ENCODE data around the gene ZNF714. TPM values are rescaled to one million over a fixed set of nuclear protein-coding genes. Genes with fewer than 3 reads are reported as not detected.

ZNF714 gene
- total and polyA plus RNA-seq, 2 donors (not counting 1 experiment from before 2014, with no cell fraction given), result 5.6 to 6.9 TPM

DNA sequence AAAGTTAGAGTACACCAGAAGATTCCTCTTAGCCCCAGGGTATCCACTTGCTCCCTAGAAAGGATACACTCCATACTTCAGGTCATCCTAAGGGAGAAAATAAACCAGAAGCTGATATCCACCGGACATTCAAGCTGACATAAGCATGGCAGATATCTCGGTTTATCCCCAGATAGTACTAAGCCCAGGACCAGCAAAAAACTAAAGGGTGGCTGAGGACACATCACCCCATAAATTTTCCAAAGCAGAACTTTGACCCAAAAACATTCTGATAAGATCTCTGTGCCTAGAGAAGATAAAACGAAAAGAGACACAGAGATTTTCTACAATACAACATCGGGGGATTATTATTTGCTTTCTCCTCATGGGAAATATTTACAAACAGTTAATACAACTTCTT lies 45.9 kb downstream of the ZNF714 start:
- no peaks in the 10 kb centered on the region for H3K9me3 ChIP-seq (ENCODE audit: control insufficient read depth, insufficient read depth, low read depth, low read length)
- no peaks in the 10 kb centered on the region for H3K4me1 ChIP-seq (ENCODE audit: control insufficient read depth, extremely low read depth, insufficient read depth, low read length)
- no peak overlapping the region for H3K4me3 ChIP-seq (replicated peaks in 1 of 4; ENCODE audit: control extremely low read depth in 1 of 4, insufficient read depth in 1 of 4, low read depth in 3 of 4, low read length in 4 of 4)
- no peak for DNase-seq (ENCODE audit: low read depth in 2 of 2)
- H3K4me2 ChIP-seq (ENCODE audit: extremely low read depth, insufficient read depth, low read length), result no peak overlapping the region
- no peaks in the 10 kb centered on the region for H3K79me2 ChIP-seq (ENCODE audit: control insufficient read depth, insufficient read depth, low read length)
- H4K20me1 ChIP-seq (ENCODE audit: control insufficient read depth, extremely low read depth, insufficient read depth, low read length), result no peaks in the 10 kb centered on the region
- no peak overlapping the region for H2AFZ ChIP-seq (ENCODE audit: low read length)
- TF ChIP-seq, protein P1, sequence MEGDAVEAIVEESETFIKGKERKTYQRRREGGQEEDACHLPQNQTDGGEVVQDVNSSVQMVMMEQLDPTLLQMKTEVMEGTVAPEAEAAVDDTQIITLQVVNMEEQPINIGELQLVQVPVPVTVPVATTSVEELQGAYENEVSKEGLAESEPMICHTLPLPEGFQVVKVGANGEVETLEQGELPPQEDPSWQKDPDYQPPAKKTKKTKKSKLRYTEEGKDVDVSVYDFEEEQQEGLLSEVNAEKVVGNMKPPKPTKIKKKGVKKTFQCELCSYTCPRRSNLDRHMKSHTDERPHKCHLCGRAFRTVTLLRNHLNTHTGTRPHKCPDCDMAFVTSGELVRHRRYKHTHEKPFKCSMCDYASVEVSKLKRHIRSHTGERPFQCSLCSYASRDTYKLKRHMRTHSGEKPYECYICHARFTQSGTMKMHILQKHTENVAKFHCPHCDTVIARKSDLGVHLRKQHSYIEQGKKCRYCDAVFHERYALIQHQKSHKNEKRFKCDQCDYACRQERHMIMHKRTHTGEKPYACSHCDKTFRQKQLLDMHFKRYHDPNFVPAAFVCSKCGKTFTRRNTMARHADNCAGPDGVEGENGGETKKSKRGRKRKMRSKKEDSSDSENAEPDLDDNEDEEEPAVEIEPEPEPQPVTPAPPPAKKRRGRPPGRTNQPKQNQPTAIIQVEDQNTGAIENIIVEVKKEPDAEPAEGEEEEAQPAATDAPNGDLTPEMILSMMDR (conservative IDR thresholded peaks at IDR 0.05 in 1 of 2, IDR thresholded peaks at IDR 0.05 in 1 of 2; ENCODE audit: low read depth in 1 of 2, low read length in 2 of 2), result no peak
- TF ChIP-seq EZH2 (IDR thresholded peaks at IDR 0.05; ENCODE audit: low read length, missing control alignments), result no peak
- H3K36me3 ChIP-seq (ENCODE audit: control insufficient read depth, insufficient read depth, low read length), result no peaks in the 10 kb centered on the region
- H3K27me3 ChIP-seq (ENCODE audit: control insufficient read depth, insufficient read depth, low read length), result no peaks in the 10 kb centered on the region
- H3K27ac ChIP-seq (ENCODE audit: insufficient read depth, low read length), result no peak overlapping the region
- no peak overlapping the region for H3K9ac ChIP-seq (ENCODE audit: insufficient read depth, low read length)

DNA sequence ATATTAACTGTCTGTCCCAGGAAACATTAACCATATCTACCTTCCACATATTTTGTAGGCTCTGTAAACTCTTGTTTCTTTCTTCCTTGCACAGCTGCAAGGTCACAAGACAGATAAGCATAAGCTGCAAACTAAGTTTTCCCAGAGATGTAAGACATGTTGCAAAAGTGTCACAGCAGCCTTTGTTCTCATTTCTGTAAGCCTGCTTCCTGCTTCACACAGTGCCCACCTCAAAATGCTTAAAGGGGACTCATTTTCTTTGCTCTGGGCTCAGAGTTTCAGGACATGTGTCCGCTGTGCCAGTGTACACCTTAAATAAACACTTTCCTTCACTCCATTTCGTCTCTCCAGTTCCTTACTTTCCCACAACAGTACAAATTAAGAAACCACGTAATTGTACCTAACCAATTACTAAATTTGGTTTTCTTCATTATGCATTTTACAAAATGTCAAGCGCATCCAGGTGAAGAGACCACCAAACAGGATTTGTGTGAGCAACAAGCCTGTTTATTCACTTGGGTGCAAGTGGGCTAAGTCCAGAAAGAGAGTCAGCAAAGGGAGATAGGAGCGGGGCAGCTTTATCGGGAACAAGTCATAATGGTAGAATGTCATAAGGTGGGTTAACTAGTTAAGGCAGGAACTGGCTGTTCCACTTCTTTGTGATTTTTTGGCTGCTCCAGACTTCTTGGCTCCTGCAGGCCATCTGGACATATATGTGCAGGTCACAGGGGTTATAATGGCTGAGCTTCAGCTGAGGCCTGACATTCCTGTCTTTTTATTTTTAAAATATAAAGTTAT lies 47.1 kb downstream of the ZNF714 start:
- no peak overlapping the region for H3K9ac ChIP-seq (ENCODE audit: insufficient read depth, low read length)
- TF ChIP-seq EZH2 (IDR thresholded peaks at IDR 0.05; ENCODE audit: low read length, missing control alignments), result no peak
- TF ChIP-seq, protein P1 (conservative IDR thresholded peaks at IDR 0.05 in 1 of 2, IDR thresholded peaks at IDR 0.05 in 1 of 2; ENCODE audit: low read depth in 1 of 2, low read length in 2 of 2), result no peak
- H3K36me3 ChIP-seq (ENCODE audit: control insufficient read depth, insufficient read depth, low read length), result no peaks in the 10 kb centered on the region
- no peak overlapping the region for H3K4me3 ChIP-seq (replicated peaks in 1 of 4; ENCODE audit: control extremely low read depth in 1 of 4, insufficient read depth in 1 of 4, low read depth in 3 of 4, low read length in 4 of 4)
- H2AFZ ChIP-seq (ENCODE audit: low read length), result no peak overlapping the region
- H3K27me3 ChIP-seq (ENCODE audit: control insufficient read depth, insufficient read depth, low read length), result no peaks in the 10 kb centered on the region
- no peaks in the 10 kb centered on the region for H4K20me1 ChIP-seq (ENCODE audit: control insufficient read depth, extremely low read depth, insufficient read depth, low read length)
- DNase-seq (ENCODE audit: low read depth in 2 of 2), result no peak
- no peaks in the 10 kb centered on the region for H3K9me3 ChIP-seq (ENCODE audit: control insufficient read depth, insufficient read depth, low read depth, low read length)
- H3K27ac ChIP-seq (ENCODE audit: insufficient read depth, low read length), result no peak overlapping the region
- H3K79me2 ChIP-seq (ENCODE audit: control insufficient read depth, insufficient read depth, low read length), result no peaks in the 10 kb centered on the region
- no peak overlapping the region for H3K4me2 ChIP-seq (ENCODE audit: extremely low read depth, insufficient read depth, low read length)
- no peaks in the 10 kb centered on the region for H3K4me1 ChIP-seq (ENCODE audit: control insufficient read depth, extremely low read depth, insufficient read depth, low read length)

DNA sequence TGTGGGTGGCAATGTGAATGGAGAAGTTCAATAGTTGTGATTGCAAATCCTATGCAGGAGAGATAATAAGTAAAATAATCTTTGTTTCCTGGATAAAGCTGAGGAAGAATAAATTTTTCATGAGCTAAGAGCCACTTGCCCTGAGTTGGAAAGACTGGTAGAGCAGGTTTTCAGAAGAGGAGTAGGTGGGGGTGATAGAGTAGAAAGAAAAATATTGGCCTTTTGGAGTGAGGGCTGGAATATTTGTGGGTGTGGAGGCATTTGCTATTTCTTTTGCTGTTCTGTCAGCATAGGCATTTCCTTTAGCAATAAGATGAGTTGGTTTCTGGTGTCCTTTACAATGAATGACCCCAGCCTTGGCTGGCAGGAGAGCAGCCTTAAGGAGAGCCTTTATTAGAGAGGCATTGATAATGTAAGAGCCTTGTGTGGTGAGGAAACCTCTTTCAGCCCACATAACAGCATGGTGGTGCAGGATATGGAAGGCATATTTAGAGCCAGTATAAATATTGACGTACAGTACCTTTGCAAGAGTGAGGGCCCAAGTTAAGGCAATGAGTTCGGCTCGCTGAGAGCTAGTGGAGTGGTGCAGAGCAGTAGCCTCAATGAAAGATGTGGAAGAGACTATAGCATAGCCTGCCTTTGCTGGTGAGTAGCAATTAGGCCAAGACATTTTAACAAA lies 48.2 kb downstream of the ZNF714 start:
- H3K9me3 ChIP-seq (ENCODE audit: control insufficient read depth, insufficient read depth, low read depth, low read length), result no peaks in the 10 kb centered on the region
- H3K36me3 ChIP-seq (ENCODE audit: control insufficient read depth, insufficient read depth, low read length), result no peaks in the 10 kb centered on the region
- no peak for TF ChIP-seq EZH2 (IDR thresholded peaks at IDR 0.05; ENCODE audit: low read length, missing control alignments)
- TF ChIP-seq, protein P1 (conservative IDR thresholded peaks at IDR 0.05 in 1 of 2, IDR thresholded peaks at IDR 0.05 in 1 of 2; ENCODE audit: low read depth in 1 of 2, low read length in 2 of 2), result no peak
- no peak overlapping the region for H3K4me2 ChIP-seq (ENCODE audit: extremely low read depth, insufficient read depth, low read length)
- H3K27ac ChIP-seq (ENCODE audit: insufficient read depth, low read length), result no peak overlapping the region
- H3K4me1 ChIP-seq (ENCODE audit: control insufficient read depth, extremely low read depth, insufficient read depth, low read length), result no peaks in the 10 kb centered on the region
- H4K20me1 ChIP-seq (ENCODE audit: control insufficient read depth, extremely low read depth, insufficient read depth, low read length), result no peaks in the 10 kb centered on the region
- no peaks in the 10 kb centered on the region for H3K27me3 ChIP-seq (ENCODE audit: control insufficient read depth, insufficient read depth, low read length)
- H3K4me3 ChIP-seq (replicated peaks in 1 of 4; ENCODE audit: control extremely low read depth in 1 of 4, insufficient read depth in 1 of 4, low read depth in 3 of 4, low read length in 4 of 4), result no peak overlapping the region
- H2AFZ ChIP-seq (ENCODE audit: low read length), result no peak overlapping the region
- no peaks in the 10 kb centered on the region for H3K79me2 ChIP-seq (ENCODE audit: control insufficient read depth, insufficient read depth, low read length)
- no peak overlapping the region for H3K9ac ChIP-seq (ENCODE audit: insufficient read depth, low read length)
- DNase-seq (ENCODE audit: low read depth in 2 of 2), result no peak
